GM12891 (cell line): ENCODE data around the gene MTMR3.

Source experiments
- POLR2A ChIP-seq: IDR thresholded peaks from 2 replicates; pipeline ENCODE4 v1.6.1; 2011; ENCODE audit warnings: low read depth, low read length, control low read depth
- POLR2AphosphoS5 ChIP-seq: IDR thresholded peaks from 2 replicates; pipeline ENCODE4 v1.6.1; 2011; ENCODE audit warnings: low read depth, low read length, control low read depth
- POU2F2 ChIP-seq: IDR thresholded peaks from 2 replicates; pipeline ENCODE4 v1.6.1; 2011; ENCODE audit warnings: low read depth, mild to moderate bottlenecking, control low read depth, low read length, moderate library complexity

DNA sequence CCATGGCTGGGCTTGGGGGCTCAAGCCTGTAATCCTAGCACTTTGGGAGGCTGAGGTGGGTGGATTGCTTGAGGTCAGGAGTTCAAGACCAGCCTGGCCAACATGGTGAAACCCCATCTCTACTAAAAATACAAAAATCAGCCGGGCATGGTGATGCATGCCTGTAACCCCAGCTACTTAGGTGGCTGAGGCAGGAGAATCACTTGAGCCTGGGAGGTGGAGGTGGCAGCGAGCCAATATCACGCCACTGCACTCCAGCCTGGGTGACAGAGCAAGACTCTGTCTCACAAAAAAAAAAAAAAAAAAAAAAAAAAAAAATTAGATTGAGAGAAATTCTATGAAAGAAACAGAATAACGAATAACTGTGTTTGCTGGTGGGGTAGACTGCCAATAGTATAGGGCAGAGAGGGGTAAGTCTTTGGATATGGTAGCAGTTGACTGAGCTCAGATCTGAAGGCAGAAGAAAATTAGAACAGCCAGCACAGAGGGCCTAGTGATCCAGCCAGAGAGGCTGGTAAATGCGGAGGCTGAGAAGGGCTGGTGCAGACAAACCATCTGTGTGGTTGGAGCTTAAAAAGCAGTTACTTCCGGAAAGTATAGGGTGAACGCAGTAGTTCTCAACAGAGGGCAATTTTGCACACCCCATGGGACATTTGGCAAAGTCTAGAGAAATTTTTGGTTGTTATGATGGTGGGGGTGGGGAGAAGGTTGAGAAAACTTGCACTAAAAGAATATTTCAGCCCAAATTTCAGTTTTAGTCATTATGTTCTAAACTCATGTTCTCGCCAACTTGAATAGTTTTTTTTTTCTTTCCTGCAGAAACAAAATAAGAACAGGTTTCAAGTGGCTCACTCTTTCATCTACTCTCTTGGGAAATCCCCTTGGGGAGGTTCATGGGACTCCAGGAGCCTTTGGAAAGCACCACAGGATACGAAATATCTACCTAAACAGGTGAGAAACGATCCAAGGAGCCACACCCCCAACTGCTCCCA lies 195.6 kb downstream of the MTMR3 start:
- TF ChIP-seq POLR2AphosphoS5, result no peak
- TF ChIP-seq POLR2A, result no peak
- TF ChIP-seq POU2F2, result no peak
